H4 (cell line): ENCODE results near the gene PRR29. TPM values are rescaled to one million over a fixed set of nuclear protein-coding genes. Genes with fewer than 3 reads are reported as not detected.
"Not testable (repeated sequence)": the region's sequence is repeated elsewhere in the genome, so short reads cannot be mapped to it uniquely, and the experiment has no call there.

Experiments used
- DNase-seq: peaks from one replicate; pipeline ENCODE4 v3.0.0-alpha.2; 2015; ENCODE audit warnings: low spot score
- total RNA-seq: library from RNA; depleted of rRNA; stranded (reverse); fragments of >200 nt; shearing (Covaris generic); gene quantifications from 2 replicates; pipeline ENCODE4 v1.2.3, GENCODE V29; 2014

PRR29 gene
- total RNA-seq, 1 experiment from 2014 or later = 0.27 TPM

DNA sequence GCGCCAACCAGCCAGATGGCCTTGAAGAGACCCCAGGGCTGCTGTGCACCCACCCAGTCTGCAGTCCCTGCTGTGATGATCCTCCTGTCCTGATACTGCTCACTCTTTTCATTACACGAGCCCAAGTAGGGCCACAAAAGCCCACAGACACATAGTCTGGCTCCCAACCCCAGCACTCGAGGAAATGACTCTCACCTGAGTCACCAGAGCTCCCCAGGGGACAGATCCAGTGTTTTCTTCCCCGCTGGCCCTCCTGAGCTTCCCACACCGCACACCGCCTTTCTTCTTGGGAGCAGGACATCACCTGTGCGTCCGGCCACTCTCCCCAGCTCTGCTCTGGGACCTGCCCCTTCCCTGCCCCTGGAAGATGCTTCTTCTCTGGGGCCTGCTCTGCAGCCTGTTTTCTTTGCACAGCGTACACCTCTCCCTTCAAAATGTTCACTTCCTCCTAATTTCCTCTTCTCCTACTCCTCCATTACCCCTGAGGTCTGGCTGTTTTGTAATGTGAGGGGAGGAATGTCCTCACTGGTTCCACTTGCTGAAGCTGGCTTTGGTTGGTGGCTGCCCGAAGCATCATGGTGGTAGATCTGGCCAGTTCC is 23.5 kb upstream of the PRR29 start:
- DNase-seq = no peak

DNA sequence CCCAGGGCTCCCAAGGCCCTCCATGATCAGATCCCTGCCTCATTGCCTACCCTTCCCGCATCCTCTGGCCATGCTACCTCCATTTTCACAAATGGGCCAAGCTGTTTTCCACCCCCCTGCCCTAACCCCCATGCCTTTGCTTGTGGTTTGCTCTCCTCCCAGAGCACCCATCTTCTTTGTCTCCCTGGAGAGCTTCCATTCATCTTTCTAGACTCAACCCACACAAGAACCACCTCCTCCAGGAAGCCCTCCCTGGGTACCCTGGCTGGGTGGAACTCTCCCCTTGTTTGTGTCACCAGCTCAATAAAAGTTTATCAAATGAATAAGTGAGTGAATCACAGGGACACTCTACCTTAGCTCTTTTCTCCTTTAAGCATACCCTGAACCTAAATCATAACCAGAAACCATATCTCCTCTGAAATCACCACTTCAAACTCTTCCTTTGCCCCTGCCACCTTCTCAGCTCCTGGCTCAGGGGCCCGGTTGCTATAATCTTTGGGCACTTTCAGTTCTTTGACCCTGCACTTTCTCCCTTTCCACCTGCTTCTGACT is 22.5 kb upstream of the PRR29 start:
- no peak for DNase-seq

DNA sequence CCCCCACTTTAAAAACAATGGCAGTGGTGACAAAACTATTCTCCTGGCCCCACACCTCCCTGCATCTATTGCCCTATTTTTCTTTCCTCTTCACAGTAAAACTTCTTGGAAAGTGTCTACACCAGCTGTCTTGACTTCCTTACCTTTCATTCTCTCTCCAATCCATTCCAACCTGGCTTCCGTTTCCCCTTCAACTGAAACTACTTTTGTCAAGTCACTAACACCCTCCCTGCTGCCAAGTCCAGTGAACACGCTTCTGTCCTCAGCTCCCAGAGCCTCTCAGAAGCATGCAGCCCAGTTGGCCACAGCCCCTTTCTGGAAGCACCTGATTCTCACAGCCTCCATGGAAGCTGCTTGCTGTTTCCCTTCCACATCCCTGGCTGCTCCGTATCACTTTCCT is 21.4 kb upstream of the PRR29 start:
- DNase-seq = no peak

DNA sequence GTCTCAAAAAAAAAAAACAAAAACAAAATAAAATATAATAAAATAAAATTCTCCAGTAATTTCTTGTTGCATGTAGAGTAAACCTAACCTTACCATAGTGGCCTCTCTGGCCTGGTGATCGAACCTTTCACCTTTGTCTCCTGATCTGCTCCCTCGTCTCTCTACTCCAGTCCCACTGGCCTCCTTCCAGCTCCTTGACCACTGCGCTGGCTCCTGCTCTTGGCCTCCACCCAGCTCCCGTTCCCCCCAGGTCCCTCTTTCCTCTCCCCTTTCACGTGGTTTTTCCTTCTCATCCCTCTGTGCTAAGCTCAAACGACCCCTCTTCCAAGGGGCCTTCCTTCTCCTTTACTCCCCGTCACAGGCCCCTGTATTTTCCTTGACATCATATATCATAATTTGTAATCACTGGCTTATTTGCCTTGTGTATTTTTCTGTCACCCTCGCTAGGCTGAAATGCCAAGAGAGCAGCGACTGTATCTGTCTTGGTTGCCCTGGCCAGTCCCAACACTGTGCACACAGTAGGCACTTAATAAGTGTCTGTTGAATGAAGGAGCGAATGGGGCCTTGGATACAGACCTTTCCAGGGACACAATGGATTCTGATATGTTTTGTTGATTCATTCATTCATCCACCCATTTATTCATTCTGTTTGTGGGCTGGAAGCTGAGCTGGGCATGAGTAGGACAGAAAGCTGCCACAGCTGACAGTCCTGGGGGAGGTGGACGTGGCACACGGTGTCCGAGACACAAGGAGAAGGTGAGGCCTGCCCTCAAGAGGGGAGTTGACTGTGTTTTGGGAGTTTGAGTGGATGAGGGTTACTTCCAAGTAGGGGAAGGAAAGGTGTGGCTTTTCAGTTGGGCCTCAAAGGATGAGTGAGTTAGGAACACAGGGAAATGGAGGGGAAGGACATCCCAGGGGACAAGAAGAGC is 19.6 kb upstream of the PRR29 start:
- no peak for DNase-seq

DNA sequence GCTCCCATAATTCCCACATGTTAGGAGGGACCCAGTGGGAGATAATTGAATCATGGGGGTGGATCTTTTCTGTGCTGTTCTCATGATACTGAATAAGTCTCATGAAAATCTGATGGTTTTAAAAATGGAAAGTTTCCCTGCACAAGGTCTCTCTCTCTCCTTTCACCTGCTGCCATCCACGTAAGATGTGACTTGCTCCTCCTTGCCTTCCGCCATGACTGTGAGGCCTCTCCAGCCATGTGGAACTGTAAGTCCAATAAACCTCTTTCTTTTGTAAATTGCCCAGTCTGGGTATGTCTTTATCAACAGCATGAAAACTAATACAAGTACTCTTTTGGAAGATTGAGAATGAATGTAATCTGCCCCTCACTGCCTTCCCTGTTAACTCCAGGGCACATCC is 15.5 kb upstream of the PRR29 start:
- DNase-seq = not testable (repeated sequence)

DNA sequence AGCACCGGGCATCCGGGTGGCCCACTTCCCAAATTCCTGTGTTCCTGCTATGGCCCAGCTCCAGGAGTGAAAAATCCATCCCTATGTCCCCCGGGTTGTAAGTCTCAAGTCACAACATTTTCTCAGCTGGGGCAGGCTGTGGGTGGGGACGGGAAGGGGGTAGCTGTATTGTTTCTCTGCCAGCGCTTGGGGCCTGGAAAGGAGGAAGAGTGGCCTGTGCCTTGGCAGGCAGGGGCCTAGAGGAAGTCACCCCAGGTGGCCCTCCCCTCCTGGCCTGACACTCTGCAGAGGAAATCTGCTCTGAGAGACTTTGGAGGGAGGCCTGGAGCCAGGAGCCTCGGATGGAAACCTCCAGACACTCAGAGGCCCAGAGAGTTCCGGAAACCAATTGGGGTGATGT is 14.8 kb upstream of the PRR29 start:
- DNase-seq = no peak

DNA sequence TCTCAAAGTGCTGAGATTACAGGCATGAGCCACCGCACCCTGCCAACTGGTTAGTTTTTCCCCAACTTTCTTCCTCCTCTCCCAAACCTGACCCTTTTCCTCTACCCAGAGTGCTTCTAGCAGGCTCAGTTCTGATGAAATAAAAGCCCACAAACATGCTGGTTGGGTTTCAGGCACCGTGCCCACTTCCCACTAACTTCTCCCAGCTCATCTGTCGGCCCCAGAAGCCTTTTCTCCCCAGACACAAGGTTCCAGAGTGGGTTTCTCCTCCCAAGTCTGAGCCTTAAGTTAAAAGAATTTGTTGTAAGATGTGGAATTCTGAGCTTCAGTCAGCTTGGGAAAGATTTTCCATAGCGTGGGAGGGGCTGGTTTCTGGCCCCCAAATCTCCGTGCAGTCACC is 13.9 kb upstream of the PRR29 start:
- no peak for DNase-seq

DNA sequence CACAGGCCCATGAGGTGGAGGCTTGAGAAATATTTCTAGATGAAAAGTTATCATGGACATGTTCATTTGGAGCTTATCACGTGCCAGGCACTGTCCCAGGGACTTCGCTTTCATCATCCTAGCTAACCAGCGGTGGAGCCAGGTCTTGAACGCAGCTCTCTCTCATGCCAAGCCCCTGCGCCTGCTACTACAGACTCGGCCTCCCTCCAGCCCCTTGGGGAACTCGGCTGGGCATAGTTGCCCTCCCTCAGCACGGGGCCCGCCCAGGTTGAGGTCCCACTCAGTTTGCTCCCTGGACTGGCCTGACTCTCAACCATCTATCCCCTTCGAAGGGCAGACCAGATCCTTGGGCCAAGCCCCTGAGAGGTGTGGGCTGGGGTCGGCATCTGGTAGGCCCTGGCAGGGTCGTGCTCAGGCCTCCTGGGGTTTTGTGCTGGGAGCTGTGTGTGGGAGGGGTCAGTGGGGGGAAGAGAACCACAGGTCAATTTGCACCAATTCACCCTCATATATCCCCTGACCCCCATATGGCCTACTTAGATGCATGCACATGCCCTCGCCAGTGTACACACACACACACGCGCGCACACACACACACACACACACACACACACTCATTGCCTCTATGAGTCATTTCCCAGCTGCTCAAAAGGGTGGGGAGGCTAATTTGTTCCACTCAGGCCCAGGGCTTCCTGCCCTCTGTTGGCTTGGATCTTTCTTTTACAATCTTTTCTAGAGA is 13.3 kb upstream of the PRR29 start:
- DNase-seq = peak; percentile 80

DNA sequence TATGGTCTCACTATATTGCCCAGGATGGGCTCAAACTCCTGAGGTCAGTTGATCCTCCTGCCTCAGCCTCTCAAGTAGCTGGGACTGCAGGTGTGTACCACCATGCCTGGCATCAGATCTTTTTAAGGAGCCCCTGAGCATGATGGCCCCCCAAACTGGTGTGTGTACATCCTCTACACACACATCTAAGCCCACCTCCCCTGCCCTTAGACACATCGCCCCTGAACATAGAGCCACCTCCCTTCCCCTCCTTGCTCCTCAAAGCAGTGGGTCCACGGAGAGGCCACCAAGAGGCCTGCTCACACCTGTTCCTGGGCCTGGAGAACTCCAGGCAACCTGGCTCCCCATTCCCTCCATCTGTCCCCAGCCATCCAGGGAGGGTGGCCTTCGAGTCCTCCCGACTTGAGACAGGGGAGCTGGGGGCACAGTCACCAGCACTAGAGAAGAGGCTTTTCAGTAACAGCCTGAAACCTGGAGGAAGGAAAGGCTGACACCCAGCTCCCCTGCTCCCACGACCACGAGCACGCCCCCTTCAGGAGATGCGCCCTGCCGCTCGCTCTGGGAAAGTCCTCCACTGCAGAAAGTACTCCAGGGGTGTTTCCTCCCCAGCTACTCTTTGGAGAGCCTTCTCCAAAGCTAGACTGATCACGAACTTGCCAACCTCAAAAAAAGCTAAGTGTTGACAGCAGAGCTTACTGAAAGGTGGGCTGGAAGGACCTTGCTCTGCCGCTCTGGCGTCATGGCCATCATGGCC is 12.6 kb upstream of the PRR29 start:
- DNase-seq = no peak

DNA sequence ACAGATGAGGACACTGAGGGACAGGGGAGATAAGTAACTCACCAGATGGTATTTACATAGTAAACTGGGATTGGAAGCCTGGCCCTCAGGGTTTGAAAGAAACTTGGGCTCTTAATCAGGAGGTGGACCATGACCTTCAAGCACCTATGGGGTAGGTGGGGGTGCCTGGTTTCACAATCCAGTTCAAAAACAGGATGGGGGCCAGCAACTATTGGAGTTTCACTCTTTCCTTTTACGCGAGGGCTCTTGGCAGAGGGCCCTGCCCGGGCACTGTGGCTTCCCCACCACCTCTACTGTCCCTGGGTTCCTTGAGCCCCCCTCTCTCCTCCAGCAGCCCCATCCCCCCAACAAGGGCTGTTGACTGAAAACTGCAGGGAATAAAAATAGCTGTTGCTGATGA is 11.3 kb upstream of the PRR29 start:
- no peak for DNase-seq

DNA sequence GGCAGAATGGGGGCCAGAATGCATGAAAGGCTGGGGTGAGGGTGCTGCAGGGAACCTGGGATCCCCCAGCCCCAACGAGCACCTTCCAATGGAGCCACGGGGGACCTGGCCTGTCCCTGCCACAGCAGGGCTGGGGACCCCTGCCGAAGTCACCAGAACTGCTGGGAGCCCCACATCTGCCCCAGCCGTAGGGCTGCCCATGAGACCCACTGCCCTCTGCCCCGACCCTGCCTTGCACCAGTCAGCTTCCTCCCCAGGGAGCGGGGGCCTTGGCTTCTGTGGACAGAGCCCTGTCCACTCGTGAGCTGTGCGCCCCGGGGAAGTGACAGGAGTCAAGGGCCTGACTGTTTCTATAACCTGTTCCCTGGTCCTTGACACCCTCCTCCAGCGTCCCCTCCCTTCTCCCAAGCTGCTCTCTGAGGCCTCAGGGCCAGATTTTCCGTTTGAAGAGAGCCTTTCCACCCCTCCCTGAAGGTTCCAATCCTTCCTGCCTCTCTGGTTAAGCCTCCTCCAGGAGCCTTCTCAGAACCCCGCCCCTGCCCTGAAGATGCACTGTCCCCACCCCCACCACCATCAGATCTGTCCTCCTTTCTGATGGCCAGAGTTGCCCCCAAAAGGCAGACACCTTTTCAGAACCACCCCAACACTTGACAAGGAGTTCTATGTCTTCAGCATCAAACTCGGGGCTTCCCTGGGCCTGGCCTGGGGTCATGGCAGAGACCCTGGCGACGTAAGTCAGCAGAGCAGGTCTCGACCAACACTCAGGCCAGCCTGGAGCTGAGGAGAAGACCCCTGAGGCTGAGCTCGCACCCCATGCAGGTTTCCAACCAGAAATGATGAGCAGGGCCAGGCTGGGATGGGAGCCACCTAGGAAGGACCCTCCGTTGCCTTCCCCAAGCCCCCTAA is 10.7 kb upstream of the PRR29 start:
- no peak for DNase-seq

DNA sequence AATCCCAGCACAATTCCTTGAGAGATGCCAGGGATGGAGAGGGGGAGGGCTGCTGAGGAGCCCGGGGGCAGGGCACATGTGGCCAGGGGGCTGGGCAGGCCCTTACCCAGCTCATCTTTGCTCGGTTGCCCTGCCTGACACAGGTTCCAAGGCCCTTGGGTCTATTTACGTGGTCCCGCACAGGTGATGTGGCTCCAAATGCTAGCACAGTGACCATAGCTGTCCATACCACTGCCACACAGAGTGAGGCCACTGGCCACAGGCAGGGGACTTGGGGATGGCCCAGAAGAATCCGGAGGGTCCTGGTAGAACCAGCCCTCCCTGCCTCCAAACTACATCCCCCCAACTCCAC is 10.0 kb upstream of the PRR29 start:
- DNase-seq = no peak

DNA sequence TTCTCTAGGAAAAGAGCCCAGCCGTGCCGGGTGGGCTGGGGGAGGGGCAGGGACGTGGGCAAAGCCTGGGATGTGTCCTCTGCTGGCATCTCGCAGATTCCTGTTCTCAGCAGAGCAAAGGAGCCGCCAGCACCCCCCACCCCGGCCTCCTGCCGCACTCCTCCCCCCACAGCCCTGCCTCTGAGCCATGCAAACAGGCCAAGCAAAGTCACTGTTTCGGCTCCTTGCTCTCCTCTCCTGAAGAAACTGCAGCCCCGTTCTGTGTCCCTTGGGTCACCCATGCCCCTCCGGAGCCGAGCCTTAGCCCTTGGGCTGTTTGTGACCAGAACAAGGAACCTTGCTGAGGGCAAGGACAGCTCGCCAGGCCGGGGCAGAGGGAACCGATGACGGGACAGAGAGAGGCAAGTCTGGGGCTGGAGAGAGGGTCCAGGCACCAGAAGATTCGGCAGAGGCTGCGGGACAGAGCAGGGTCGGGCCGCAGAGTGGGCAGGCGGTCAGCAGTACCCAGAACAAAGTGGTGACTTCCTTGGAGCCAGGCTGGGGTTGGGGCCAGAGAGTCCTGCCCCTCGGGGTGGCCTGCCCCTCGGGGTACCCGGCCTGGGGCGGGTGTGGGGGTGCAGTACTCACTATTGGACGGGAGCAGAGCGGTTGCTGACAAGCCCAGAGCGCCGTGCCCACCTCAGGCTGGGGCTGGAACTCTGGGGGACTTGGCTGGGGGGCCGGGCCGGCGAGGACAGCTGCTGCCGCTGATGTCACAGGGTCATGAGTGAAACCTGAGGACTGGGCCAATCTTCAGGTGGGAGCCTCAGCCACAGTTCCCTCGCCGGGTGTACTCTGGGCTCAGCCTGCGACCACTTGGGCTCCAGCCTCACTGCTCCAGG is 9.2 kb upstream of the PRR29 start:
- DNase-seq = no peak

DNA sequence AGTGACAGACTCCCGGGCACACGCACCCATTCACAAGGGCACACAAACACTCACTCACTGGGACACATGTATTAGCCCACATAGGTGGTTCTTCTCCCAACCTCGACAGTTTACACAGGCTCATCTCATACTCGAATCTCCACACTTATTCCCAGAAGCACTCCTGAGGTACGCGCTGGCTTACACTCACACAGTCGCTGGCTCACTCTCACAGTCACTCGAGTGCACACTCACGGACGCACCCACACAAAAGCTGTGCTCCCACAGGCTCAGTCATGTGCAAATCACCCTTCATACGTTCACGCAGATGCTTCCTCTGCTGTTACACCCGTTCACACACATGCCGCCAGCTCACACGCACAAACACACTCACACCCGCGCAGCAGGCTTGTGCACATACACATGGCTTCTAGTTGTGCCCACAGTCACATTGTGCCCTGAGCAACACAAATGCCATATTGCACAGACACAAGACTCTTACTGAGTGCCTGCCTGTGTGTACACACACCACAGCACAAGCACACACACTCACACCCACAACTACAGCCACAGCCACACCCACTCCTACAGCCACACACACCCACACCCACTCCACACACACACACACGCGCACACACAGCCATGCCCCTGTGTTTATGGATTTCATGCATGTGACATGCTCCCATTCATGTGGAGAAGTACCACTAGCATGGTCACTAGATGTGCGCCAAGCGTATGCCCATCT is 8.4 kb upstream of the PRR29 start:
- no peak for DNase-seq

DNA sequence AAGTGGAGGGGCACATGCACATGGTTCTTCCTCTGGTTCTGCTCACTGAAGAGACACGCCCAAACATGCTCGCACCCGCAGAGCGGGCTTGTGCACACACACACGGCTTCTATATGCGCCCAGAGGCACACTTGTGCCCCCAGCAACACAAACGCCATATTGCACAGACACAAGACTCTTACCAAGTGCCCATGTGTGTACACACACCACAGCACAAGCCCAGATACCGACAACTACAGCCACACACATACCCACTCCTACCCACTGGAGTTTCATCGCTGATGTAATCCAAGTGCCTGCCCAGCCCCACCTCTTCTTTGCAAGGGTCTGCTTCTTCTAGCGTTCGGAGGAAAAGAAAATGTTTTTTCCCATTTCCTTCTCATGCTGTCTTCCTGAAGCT is 6.5 kb upstream of the PRR29 start:
- no peak for DNase-seq

DNA sequence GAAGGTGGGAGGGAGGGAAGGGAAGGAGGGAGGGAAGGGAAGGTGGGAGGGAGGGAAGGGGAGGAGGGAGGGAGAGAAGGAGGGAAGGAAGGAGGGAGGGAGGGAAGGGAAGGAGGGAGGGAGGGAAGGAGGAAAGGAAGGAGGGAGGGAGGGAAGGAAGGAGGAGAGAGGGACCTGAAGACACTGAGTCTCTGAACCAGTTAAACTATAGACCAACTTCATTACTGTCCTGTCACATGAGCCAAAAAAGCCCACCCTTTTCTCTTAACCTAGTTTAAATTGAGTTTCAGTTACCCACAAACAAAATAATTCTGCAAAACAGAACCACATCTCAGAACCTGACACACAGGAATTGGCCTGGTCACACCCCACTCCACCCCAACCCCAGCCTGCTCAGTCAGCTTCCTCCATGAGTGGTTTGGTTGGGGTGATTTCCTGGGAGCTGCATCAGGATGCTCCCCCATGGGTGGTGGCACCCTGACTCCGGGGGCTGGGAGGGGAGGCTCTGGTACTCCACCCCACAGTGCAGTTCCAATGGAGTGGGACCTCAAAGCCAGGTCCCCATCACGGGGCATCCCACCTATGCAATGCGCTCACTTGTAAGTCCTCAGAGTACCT is 4.7 kb upstream of the PRR29 start:
- DNase-seq = no peak

DNA sequence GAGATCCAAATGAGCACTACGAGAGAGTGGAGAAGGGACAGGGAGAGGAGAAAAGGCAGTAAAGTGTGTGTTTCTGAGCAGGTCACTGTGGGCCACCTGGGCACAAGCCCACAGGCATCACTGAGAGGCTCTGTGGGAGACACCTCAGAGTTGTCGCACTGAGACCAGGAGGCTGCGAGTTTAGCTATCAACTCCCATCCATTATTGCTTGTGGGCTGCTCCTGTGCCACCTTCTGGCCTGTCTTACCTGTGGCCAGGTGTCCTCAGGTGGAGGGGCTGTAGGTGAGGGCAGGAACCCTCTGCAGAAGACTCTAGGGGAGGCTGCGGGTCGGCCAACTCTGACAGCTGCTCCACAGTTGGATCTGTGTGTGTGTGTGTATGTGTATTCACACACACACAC is 2.5 kb upstream of the PRR29 start:
- DNase-seq = no peak

DNA sequence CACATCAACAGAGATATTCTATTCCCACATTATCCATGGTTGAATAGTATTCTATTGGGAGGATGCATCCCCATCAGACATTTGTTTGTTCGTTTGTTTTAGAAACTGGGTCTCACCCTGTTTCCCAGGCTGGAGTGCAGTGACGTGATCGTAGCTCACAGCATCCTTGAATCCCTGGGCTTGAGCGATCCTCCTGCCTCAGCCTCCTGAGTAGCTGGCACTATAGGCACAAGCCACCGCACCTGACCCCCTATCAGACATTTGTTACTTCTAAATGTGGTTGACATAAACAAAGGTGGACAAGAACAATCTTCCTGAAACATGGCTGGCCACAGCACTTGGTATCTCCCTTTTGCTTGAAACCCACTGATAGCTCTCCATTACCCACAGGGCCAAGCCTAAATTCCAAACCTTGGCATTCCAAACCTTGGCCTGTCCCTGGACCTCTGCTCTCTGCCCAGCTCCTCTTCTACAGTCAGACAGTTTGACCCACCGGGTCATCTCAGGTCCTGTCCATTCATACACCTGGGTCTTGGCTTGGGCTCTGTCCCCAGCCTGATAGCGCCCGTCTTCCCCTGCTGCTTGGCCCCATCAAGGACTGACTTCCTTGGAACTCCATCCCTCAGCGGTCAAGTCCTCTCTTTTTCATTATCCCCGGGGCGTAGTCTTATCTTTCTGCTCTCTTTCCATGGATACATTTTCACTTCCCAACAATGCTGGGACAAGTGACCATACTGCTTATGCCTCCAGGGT is 1.5 kb upstream of the PRR29 start:
- no peak for DNase-seq
